Activated CD8-positive, alpha-beta T cell treated with anti-CD3 and anti-CD28 coated beads, Interleukin-2, amount 10 ng/mL, durations not matched to agents 7 days and 5 days (primary cell): ENCODE measurements around the gene LRRC53. TPM values are rescaled to one million over a fixed set of nuclear protein-coding genes. Genes with fewer than 3 reads are reported as not detected.

Experiments used
- ATAC-seq: fragments of 150-1000 bp; cut with Tn5 transposase; one replicate; pipeline ENCODE4 v1.10.0; 2021; ENCODE audit warnings: moderate library complexity
- CTCF ChIA-PET: fragments of 350-600 bp; sonication (Branson Sonifier 250); formaldehyde crosslinking; loops from one replicate; lab custom pipeline; 2021; ENCODE audit warnings: antibody characterized with exemption; lab: Charles Lee
- POLR2A ChIA-PET: fragments of 350-600 bp; sonication (Branson Sonifier 250); formaldehyde crosslinking; loops from one replicate; lab custom pipeline; 2021; ENCODE audit warnings: antibody characterized with exemption; lab: Charles Lee
- DNase-seq: peaks from one replicate; pipeline ENCODE4 v3.0.0-alpha.2; 2020
- H3K27ac Mint-ChIP-seq: one replicate; pipeline ENCODE4 v1.8.0; 2021; ENCODE audit warnings: mild to moderate bottlenecking, mixed read lengths
- H3K27me3 Mint-ChIP-seq: one replicate; pipeline ENCODE4 v1.8.0; 2021; ENCODE audit warnings: low read depth, mixed read lengths
- H3K36me3 Mint-ChIP-seq: one replicate; pipeline ENCODE4 v1.8.0; 2021; ENCODE audit warnings: low read depth, mixed read lengths
- H3K4me1 Mint-ChIP-seq: one replicate; pipeline ENCODE4 v1.8.0; 2021; ENCODE audit warnings: low read depth, mixed read lengths
- H3K4me3 Mint-ChIP-seq: one replicate; pipeline ENCODE4 v1.8.0; 2021; ENCODE audit warnings: mild to moderate bottlenecking, mixed read lengths
- H3K9me3 Mint-ChIP-seq: one replicate; pipeline ENCODE4 v1.8.0; 2022; ENCODE audit warnings: mixed read lengths; ENCODE audit not compliant: insufficient read depth
- total RNA-seq, 2 experiments: library from RNA; stranded (reverse); gene quantifications; one replicate each; pipeline ENCODE4 v1.2.3, GENCODE V29; 2021

LRRC53 gene
- total RNA-seq, 2 experiments from 2014 or later: not detected

DNA sequence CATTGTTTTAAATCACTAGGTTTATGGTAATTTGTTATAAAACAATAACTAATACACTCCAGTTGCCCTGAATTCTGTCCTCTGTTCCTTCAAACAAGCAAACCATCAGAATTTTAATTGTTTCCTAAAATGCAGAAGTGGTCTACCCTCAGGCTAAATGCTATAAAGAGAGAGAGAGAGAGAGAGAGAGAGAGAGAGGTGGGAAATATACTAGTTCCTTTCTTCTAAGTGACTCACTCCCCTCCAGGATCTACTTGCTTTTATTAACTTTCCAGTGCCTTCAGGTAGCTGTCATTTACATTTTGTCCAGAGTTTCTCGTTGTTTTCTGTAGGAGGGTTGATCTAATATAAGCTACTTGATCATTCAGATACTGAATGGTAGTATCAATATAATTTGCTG lies 26.4 kb downstream of the LRRC53 start:
- DNase-seq (no peak), ATAC-seq (no peak)
- Mint-ChIP-seq H3K27me3 (no peaks in the 10 kb centered on the region), H3K36me3 (no peaks in the 10 kb centered on the region), H3K27ac (no peak overlapping the region), H3K4me1 (no peaks in the 10 kb centered on the region), H3K9me3 (no peaks in the 10 kb centered on the region), H3K4me3 (no peak overlapping the region)
- CTCF ChIA-PET: no interaction called here
- POLR2A ChIA-PET: no interaction called here

DNA sequence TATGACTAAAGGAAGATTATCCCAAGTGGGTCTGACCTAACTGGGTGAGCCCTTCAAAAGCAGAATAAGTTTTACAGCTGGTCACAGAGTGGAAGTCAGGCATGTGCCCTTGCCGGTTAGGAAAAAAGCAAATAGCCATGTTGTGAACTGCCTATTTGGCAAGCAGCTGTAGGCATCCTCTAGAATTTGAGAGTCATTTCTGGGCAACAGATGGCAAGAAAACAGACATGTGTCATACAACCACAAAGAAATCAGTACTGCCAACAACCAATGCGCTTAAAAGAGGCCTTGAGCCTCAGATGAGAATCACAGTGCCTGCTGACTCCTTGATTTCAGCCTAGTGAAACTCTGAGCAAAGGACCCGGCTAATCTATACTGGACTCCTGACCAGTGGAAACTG lies 26.8 kb downstream of the LRRC53 start:
- ChIA-PET CTCF (no interaction called here), POLR2A (no interaction called here)
- Mint-ChIP-seq H3K9me3 (no peaks in the 10 kb centered on the region), H3K4me3 (no peak overlapping the region), H3K27me3 (no peaks in the 10 kb centered on the region), H3K4me1 (no peaks in the 10 kb centered on the region), H3K36me3 (no peaks in the 10 kb centered on the region), H3K27ac (no peak overlapping the region)
- DNase-seq: no peak
- no peak for ATAC-seq

DNA sequence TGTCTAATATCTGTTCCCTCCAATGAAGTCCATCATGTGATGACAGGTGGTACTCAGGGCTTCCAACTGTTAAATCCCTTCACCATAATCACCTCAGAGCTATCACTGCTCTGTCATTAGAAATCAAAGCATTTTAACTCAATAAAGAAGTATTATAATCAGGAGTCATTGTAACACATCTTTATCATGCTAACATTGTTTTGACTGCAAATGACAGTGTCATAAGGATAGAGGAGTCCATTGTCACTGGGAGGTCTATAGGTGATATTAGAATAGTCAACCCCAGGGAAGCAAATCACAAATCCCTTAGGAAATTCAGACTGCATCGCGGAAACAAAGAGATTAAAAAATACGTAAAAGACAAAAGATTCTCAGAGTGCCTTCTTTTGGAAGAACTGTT lies 30.8 kb downstream of the LRRC53 start:
- ATAC-seq: no peak
- no peaks in the 10 kb centered on the region for H3K27me3 Mint-ChIP-seq
- no peaks in the 10 kb centered on the region for H3K4me1 Mint-ChIP-seq
- H3K9me3 Mint-ChIP-seq: no peaks in the 10 kb centered on the region
- CTCF ChIA-PET: no interaction called here
- H3K4me3 Mint-ChIP-seq: no peak overlapping the region
- POLR2A ChIA-PET: no interaction called here
- H3K27ac Mint-ChIP-seq: no peak overlapping the region
- no peaks in the 10 kb centered on the region for H3K36me3 Mint-ChIP-seq
- DNase-seq: no peak

DNA sequence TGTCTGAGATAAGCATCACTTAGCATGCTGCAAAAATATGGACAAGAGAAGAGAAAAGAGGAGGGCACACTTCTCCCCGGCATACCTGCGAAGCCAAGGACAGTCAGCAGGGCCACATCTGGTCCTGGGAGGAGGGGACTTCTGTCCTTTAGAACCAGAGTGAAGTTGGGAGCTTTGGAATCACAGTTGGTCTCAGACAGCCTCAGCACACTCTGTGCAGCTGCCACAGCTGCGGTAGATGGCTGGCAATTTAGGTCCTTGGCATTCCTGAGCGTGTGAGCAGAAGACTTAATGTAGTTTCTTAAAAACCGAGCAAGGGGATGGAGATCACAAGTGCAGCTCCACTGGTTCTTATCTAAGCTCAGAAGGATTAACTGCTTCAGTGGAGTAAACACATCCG lies 32.3 kb downstream of the LRRC53 start:
- Mint-ChIP-seq H3K27me3 (no peaks in the 10 kb centered on the region), H3K4me1 (no peaks in the 10 kb centered on the region), H3K4me3 (no peak overlapping the region), H3K36me3 (no peaks in the 10 kb centered on the region), H3K9me3 (no peaks in the 10 kb centered on the region), H3K27ac (no peak overlapping the region)
- DNase-seq: no peak
- ChIA-PET POLR2A (no interaction called here), CTCF (no interaction called here)
- no peak for ATAC-seq

DNA sequence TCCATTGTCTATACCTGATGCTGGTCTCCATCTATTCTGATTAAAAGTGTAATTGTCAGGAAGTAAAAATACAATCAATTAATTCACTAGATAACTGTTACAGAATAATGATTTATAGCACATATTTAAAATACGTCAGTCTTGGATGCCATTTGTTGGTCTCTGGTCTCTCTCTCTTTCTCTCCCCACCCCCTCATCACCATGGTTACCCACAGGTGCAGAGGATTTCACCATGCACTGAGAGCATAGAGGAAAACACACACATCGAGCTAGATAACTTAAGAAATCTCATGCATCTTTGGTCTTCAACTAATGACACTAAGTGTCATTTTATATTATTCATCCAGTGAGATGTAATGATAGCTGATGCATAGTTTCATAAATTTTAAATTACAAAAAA lies 33.4 kb downstream of the LRRC53 start:
- Mint-ChIP-seq H3K4me3 (no peak overlapping the region), H3K4me1 (no peaks in the 10 kb centered on the region), H3K27me3 (no peaks in the 10 kb centered on the region), H3K27ac (no peak overlapping the region), H3K9me3 (no peaks in the 10 kb centered on the region), H3K36me3 (no peaks in the 10 kb centered on the region)
- POLR2A ChIA-PET: no interaction called here
- DNase-seq (no peak), ATAC-seq (no peak)
- CTCF ChIA-PET: no interaction called here

DNA sequence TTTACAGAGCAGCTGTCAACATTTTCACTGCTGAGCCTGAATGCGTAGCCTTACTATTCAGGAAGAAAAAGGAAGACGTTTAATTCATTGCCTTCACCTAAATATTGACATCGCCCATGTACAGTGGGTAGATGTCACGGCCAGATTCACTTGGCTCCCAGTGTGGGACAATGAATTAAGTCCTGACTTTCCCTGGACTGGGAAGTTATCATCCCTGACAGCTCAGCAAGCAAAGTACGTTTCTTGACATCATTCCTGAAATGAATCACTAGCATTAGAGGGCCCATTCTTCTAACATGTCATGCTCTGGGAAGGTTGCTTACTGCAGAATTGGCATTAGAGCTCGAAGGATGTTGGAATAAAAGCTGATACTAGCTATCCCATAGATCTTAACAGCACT lies 37.8 kb downstream of the LRRC53 start:
- no peak for DNase-seq
- CTCF ChIA-PET: no interaction called here

DNA sequence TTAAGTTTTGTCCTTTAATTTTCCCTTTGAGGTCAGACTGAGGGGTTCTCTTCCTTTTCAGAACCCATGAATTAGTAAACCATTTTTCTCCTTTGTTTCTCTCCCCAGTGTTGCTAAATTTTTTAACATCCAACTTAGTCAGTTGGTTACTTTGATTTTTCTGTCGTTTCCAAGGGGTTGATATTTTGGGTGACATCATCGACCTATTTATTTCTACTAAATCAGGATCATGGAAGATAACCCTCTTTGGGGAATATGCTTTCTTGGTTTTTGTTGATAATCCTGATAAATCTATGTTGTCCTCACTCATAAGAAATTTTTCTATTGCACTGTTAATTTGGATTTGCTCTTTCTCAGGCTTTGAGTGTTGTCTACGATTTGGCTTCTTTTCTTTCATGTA lies 40.9 kb downstream of the LRRC53 start:
- CTCF ChIA-PET: no interaction called here
- Mint-ChIP-seq H3K27me3 (no peaks in the 10 kb centered on the region), H3K4me1 (no peaks in the 10 kb centered on the region), H3K4me3 (no peak overlapping the region), H3K27ac (no peak overlapping the region), H3K9me3 (no peaks in the 10 kb centered on the region), H3K36me3 (no peaks in the 10 kb centered on the region)
- POLR2A ChIA-PET: no interaction called here
- no peak for ATAC-seq
- no peak for DNase-seq

More for the DNA sequence above, 37.8 kb downstream of the LRRC53 start:
- POLR2A ChIA-PET: no interaction called here
- Mint-ChIP-seq H3K27ac (no peak overlapping the region), H3K36me3 (no peaks in the 10 kb centered on the region), H3K4me1 (no peaks in the 10 kb centered on the region), H3K27me3 (no peaks in the 10 kb centered on the region), H3K9me3 (no peaks in the 10 kb centered on the region), H3K4me3 (no peak overlapping the region)
- ATAC-seq: no peak

DNA sequence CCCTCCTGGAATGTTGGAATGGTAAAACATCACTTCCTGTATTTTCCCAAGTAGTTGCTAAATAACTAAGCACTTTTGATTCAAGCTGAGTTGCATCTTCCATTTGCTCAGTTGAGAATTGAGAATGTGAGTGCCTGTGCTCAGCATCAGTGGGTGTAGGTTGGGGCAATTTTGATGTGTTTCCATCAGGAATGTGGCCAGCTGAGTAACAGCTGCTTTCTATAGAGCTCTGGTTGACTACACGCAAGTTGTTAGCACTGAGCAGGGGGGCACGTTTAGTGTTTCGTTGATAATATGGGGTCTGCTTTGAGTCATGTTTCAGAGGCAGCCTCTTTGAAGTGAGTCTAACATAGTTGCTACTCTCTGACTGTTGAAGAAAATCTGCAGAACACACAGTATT lies 41.5 kb downstream of the LRRC53 start:
- no peak overlapping the region for H3K27ac Mint-ChIP-seq
- ChIA-PET CTCF (no interaction called here), POLR2A (no interaction called here)
- H3K4me3 Mint-ChIP-seq: no peak overlapping the region
- DNase-seq (no peak), ATAC-seq (no peak)
- no peaks in the 10 kb centered on the region for H3K4me1 Mint-ChIP-seq
- no peaks in the 10 kb centered on the region for H3K9me3 Mint-ChIP-seq
- H3K36me3 Mint-ChIP-seq: no peaks in the 10 kb centered on the region
- no peaks in the 10 kb centered on the region for H3K27me3 Mint-ChIP-seq

DNA sequence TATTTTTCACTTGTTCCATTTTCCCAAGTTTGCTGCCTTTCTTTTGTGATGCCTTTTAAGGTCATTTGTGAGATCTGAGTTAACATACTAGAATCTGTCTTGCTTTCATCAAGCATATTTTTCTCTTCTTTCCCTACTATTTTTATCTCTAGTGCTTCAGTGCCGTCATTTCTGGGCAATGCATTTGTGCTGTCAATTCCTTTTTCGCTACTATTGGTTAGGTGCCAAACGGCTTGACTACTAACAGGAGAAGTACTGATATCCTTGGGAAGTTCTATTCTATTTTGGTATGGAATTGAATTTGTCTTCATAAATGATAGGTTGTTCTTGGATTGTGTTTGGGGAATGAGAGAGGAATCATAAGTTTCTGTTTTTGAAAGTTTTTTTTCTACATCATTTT lies 42.2 kb downstream of the LRRC53 start:
- no peak for ATAC-seq
- Mint-ChIP-seq H3K36me3 (no peaks in the 10 kb centered on the region), H3K4me3 (no peak overlapping the region), H3K27ac (no peak overlapping the region), H3K9me3 (no peaks in the 10 kb centered on the region), H3K27me3 (no peaks in the 10 kb centered on the region), H3K4me1 (no peaks in the 10 kb centered on the region)
- DNase-seq: no peak
- ChIA-PET CTCF (no interaction called here), POLR2A (no interaction called here)

DNA sequence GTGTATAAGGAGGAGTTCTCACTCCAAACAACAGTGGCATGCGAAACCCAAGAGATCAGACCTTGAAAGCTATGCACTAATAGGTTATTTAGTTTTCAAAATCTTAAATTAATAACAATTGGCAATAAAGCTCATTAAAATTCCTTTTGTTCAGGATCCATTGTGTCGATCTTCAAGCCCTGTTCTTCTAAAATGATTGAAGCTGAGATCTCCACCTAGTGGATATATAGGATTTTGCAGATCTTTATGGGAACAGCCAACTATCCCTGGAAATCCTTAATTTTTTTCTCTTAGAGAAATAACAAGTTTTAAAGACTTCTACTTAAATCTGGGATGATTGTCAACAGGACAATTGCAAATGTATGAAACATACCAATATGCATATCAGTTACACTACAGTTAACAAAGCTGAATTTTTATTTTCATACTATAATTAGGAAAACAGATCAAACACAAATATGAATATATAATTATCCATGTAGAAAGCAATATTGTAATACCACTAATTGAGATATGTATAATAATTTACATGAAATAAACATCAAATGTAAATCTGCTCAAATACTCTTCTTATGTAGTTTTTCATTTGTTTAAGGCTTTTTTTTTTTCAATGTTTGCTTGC lies 43.3 kb downstream of the LRRC53 start:
- Mint-ChIP-seq H3K36me3 (no peaks in the 10 kb centered on the region), H3K4me1 (no peaks in the 10 kb centered on the region), H3K4me3 (no peak overlapping the region), H3K27ac (no peak overlapping the region), H3K9me3 (no peaks in the 10 kb centered on the region), H3K27me3 (no peaks in the 10 kb centered on the region)
- POLR2A ChIA-PET: interaction anchor here (0.7 kb wide), 1 partner anchor 773 kb away, joined by 3 read pairs; no protein-coding TSS in a partner anchor
- no peak for ATAC-seq
- DNase-seq: no peak
- CTCF ChIA-PET: interaction anchor here (0.7 to 1.1 kb wide), 2 partner anchors 220 to 265 kb away, joined by 3 to 5 read pairs; no protein-coding TSS in a partner anchor

DNA sequence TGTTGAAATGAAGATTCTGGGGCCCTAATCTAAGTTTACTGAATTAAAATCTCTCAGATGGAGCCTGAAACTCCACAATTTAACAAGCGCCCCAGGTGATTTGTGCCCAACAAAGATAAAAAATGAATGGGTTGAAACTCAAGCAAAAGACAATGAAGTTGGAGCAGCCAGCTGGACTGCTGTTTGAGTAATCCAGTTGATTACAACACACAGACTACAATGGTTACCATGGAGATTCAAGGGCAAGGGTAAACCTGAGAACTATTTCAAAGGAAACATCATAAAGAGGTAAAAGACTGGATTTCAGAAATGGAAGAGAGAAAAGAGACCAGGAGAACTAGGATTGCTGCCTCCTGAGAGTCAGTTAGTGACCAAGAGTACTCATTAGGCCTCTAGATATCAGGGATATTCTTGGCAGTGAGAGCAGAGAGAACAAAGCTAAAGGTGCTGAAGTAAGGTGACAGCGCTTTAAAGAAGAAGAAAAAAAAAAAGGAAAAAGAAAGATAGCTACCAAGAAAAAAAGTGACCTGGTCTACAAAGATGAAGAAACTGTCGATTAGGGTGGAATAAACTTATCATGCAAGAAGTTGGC lies 44.5 kb downstream of the LRRC53 start:
- Mint-ChIP-seq H3K36me3 (no peaks in the 10 kb centered on the region), H3K9me3 (no peaks in the 10 kb centered on the region), H3K4me3 (no peak overlapping the region), H3K4me1 (no peaks in the 10 kb centered on the region), H3K27ac (no peak overlapping the region), H3K27me3 (no peaks in the 10 kb centered on the region)
- POLR2A ChIA-PET: no interaction called here
- CTCF ChIA-PET: no interaction called here
- ATAC-seq: no peak
- DNase-seq: no peak

DNA sequence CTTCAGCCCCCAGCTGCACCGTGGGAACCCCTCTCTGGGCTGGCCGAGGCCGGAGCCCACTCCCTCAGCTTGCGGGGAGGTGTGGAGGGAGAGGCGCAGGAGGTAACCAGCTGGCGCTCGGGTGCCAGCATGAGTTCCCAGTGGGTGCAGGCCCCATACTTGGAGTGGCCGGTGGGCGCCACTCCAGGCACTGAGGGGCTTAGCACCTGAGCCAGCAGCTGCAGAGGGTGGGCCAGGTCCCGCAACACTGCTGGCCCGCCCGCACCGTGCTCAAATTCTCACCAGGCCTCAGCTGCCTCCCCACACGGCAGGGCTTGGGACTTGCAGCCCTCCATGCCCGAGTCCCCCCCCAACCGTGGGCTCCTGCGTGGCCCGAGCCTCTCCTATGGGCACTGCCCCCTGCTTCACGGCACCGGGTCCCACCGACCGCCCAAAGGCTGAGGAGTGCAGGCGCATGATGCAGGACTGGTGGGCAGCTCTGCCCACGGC lies 47.2 kb downstream of the LRRC53 start:
- no peaks in the 10 kb centered on the region for H3K36me3 Mint-ChIP-seq
- CTCF ChIA-PET: no interaction called here
- POLR2A ChIA-PET: no interaction called here
- no peak overlapping the region for H3K4me3 Mint-ChIP-seq
- no peak overlapping the region for H3K27ac Mint-ChIP-seq
- no peaks in the 10 kb centered on the region for H3K4me1 Mint-ChIP-seq
- H3K9me3 Mint-ChIP-seq: no peaks in the 10 kb centered on the region
- no peaks in the 10 kb centered on the region for H3K27me3 Mint-ChIP-seq
- DNase-seq: no peak
- no peak for ATAC-seq
